OCI-LY7 (cell line): ENCODE measurements around the gene NUP210. TPM values are rescaled to one million over a fixed set of nuclear protein-coding genes. Genes with fewer than 3 reads are reported as not detected.

Experiments used
- BruUV-seq: library from RNA; stranded (reverse); fragments of 400-500 nt; replicated peaks from 2 replicates; lab custom pipeline; 2021; lab: Mats Ljungman, UMichigan
- CTCF ChIA-PET: fragments of 300-600 bp; sonication (Branson Sonifier 250); formaldehyde crosslinking; loops from one replicate; lab custom pipeline; 2022; ENCODE audit warnings: antibody characterized with exemption; ENCODE audit not compliant: unreplicated experiment; lab: Charles Lee
- POLR2A ChIA-PET: fragments of 300-600 bp; sonication (Branson Sonifier 250); formaldehyde crosslinking; loops from one replicate; lab custom pipeline; 2022; ENCODE audit warnings: antibody characterized with exemption; lab: Charles Lee
- DNase-seq: peaks from one replicate; pipeline ENCODE4 v3.0.0-alpha.2; 2015; ENCODE audit warnings: low spot score
- H2AFZ ChIP-seq: fragments of 200-600 bp; sonication (generic), shearing (Covaris generic); 2 replicates; pipeline ENCODE4 v1.6.1; 2014; ENCODE audit warnings: mild to moderate bottlenecking, antibody characterized with exemption, low read length, moderate library complexity
- H3K27ac ChIP-seq: fragments of 200-600 bp; sonication (generic); 2 replicates; pipeline ENCODE4 v1.5.1; 2014; ENCODE audit warnings: mixed run types, low read depth, mild to moderate bottlenecking, moderate library complexity, low read length, inconsistent platforms; ENCODE audit not compliant: poor library complexity, severe bottlenecking
- H3K36me3 ChIP-seq: fragments of 200-600 bp; sonication (generic); 2 replicates; pipeline ENCODE4 v1.6.1; 2014; ENCODE audit warnings: mild to moderate bottlenecking, antibody characterized with exemption, low read length, moderate library complexity, mixed read lengths; ENCODE audit not compliant: insufficient read depth
- H3K4me1 ChIP-seq: fragments of 200-600 bp; sonication (generic); 2 replicates; pipeline ENCODE4 v1.5.1; 2014; ENCODE audit warnings: mild to moderate bottlenecking, low read length; ENCODE audit not compliant: insufficient read depth, poor library complexity, severe bottlenecking
- H3K4me2 ChIP-seq: fragments of 200-600 bp; sonication (generic); 2 replicates; pipeline ENCODE4 v1.6.1; 2014; ENCODE audit warnings: mild to moderate bottlenecking, low read length
- H3K4me3 ChIP-seq: fragments of 200-600 bp; sonication (generic); 2 replicates; pipeline ENCODE4 v1.5.1; 2014; ENCODE audit warnings: mild to moderate bottlenecking, low read depth, low read length; ENCODE audit not compliant: poor library complexity, severe bottlenecking
- H3K79me2 ChIP-seq: fragments of 200-600 bp; sonication (generic); 2 replicates; pipeline ENCODE4 v1.6.1; 2016; ENCODE audit warnings: low read depth, mild to moderate bottlenecking, low read length, moderate library complexity, mixed read lengths; ENCODE audit not compliant: insufficient read depth
- H3K9me2 ChIP-seq: fragments of 200-600 bp; sonication (generic); 2 replicates; pipeline ENCODE4 v1.6.1; 2016; ENCODE audit warnings: mild to moderate bottlenecking, low read length, mixed read lengths; ENCODE audit not compliant: insufficient read depth
- H3K9me3 ChIP-seq: fragments of 200-600 bp; sonication (generic); 2 replicates; pipeline ENCODE4 v1.6.1; 2014; ENCODE audit warnings: mild to moderate bottlenecking, mixed run types, low read length, mixed read lengths
- H4K20me1 ChIP-seq: fragments of 200-600 bp; sonication (generic); 2 replicates; pipeline ENCODE4 v1.6.1; 2014; ENCODE audit warnings: mild to moderate bottlenecking, antibody characterized with exemption, low read length, moderate library complexity, mixed read lengths; ENCODE audit not compliant: insufficient read depth
- EZH2phosphoT487 ChIP-seq: fragments of 200-600 bp; sonication (generic); IDR thresholded peaks from 2 replicates; pipeline ENCODE4 v1.6.1; 2018; ENCODE audit warnings: low read depth, borderline replicate concordance, mild to moderate bottlenecking, mixed run types, antibody characterized with exemption, low read length, moderate library complexity, mixed read lengths
- intact Hi-C: fragments of 100-400 bp; cut with micrococcal nuclease; formaldehyde crosslinking; loops from one replicate; pipeline ENCODE4 v1.10.0; 2022; ENCODE audit not compliant: unreplicated experiment
- total RNA-seq, 2 experiments: library from RNA; depleted of rRNA in 1 of 2; stranded (reverse); fragments of >200 nt in 1 of 2; shearing (Covaris generic) in 1 of 2; gene quantifications; 2 replicates each; pipeline ENCODE4 v1.2.3, GENCODE V29; 2014 to 2022
- TF ChIP-seq, protein P1 (sequence below): fragments of 200-600 bp; sonication (generic); conservative IDR thresholded peaks from 2 replicates; pipeline ENCODE4 v1.5.1; 2014; ENCODE audit warnings: mild to moderate bottlenecking, antibody characterized with exemption, low read length, moderate library complexity, mixed read lengths

Gene NUP210
- total RNA-seq, 2 experiments from 2014 or later, result 195 to 232 TPM

- peaks cover 26% of the 10 kb centered on the region for H4K20me1 ChIP-seq
- ChIA-PET CTCF (no interaction called here), POLR2A (no interaction called here)
- H3K4me2 ChIP-seq, result no peak overlapping the region
- no peak overlapping the region for H3K4me3 ChIP-seq
- peaks cover 63% of the 10 kb centered on the region for H3K79me2 ChIP-seq
- no peaks in the 10 kb centered on the region for H3K9me3 ChIP-seq
- peaks cover 11% of the 10 kb centered on the region for H3K4me1 ChIP-seq
- H3K27ac ChIP-seq, result no peak overlapping the region
- no peaks in the 10 kb centered on the region for H3K9me2 ChIP-seq
- TF ChIP-seq, protein P1, sequence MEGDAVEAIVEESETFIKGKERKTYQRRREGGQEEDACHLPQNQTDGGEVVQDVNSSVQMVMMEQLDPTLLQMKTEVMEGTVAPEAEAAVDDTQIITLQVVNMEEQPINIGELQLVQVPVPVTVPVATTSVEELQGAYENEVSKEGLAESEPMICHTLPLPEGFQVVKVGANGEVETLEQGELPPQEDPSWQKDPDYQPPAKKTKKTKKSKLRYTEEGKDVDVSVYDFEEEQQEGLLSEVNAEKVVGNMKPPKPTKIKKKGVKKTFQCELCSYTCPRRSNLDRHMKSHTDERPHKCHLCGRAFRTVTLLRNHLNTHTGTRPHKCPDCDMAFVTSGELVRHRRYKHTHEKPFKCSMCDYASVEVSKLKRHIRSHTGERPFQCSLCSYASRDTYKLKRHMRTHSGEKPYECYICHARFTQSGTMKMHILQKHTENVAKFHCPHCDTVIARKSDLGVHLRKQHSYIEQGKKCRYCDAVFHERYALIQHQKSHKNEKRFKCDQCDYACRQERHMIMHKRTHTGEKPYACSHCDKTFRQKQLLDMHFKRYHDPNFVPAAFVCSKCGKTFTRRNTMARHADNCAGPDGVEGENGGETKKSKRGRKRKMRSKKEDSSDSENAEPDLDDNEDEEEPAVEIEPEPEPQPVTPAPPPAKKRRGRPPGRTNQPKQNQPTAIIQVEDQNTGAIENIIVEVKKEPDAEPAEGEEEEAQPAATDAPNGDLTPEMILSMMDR, result no peak
- no peak for TF ChIP-seq EZH2phosphoT487
- no peak for DNase-seq
- intact Hi-C loops, result no loop called here
- no TSS peak for BruUV-seq
- no peak overlapping the region for H2AFZ ChIP-seq
- peaks cover 97% of the 10 kb centered on the region for H3K36me3 ChIP-seq
Observed at GRCh38 chr3:13399603-13400002, 20.5 kb downstream of the NUP210 start.

DNA sequence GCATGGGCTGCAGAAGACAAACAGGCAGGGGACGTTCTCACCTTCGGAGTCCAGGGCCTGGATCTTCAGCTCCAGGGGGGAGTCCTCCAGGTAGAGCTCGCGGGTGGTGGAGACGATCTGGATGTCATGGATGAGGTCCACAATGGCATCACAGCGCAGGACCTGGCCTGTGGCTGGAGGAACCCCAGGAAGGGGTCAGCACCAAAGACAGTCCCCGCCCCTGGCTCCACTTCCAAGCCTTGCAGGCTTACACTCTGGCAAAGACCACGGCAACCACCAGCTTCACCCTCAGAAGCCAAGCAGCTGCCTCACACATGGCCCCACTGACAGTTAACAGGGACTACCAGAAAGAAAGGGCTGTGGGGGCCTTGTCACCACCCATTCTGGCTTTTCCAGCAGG lies 22.8 kb downstream of the NUP210 start:
- Histone ChIP-seq H3K27ac (no peak overlapping the region), H3K4me1 (peaks cover 11% of the 10 kb centered on the region), H3K9me3 (no peaks in the 10 kb centered on the region), H3K9me2 (no peaks in the 10 kb centered on the region), H3K4me3 (no peak overlapping the region), H3K36me3 (peaks cover 97% of the 10 kb centered on the region), H3K4me2 (no peak overlapping the region), H4K20me1 (peaks cover 22% of the 10 kb centered on the region), H2AFZ (no peak overlapping the region), H3K79me2 (peaks cover 40% of the 10 kb centered on the region)
- no peak for DNase-seq
- BruUV-seq, result no TSS peak
- TF ChIP-seq, protein P1, result no peak
- TF ChIP-seq EZH2phosphoT487, result no peak
- POLR2A ChIA-PET, result interaction anchor here (0.7 kb wide), 1 partner anchor 8 kb away, joined by 4 read pairs; no protein-coding TSS in a partner anchor
- CTCF ChIA-PET, result no interaction called here
- intact Hi-C loops, result no loop called here

- no peak for DNase-seq
- H3K27ac ChIP-seq, result no peak overlapping the region
- intact Hi-C loops, result no loop called here
- H3K9me2 ChIP-seq, result no peaks in the 10 kb centered on the region
- 0 out of 2 replicates have a peak, but pooled peaks cover 6% of the 10 kb centered on the region for H4K20me1 ChIP-seq
- no peak overlapping the region for H2AFZ ChIP-seq
- peaks cover 100% of the 10 kb centered on the region for H3K36me3 ChIP-seq
- ChIA-PET CTCF (no interaction called here), POLR2A (no interaction called here)
- peaks cover 16% of the 10 kb centered on the region; the same call in 1 of the 2 replicates for H3K79me2 ChIP-seq
- BruUV-seq, result no TSS peak
- H3K9me3 ChIP-seq, result no peaks in the 10 kb centered on the region
- TF ChIP-seq, protein P1, result no peak
- TF ChIP-seq EZH2phosphoT487, result no peak
- H3K4me3 ChIP-seq, result no peak overlapping the region
- no peaks in the 10 kb centered on the region for H3K4me1 ChIP-seq
- H3K4me2 ChIP-seq, result no peak overlapping the region
Observed at GRCh38 chr3:13394363-13394762, 25.8 kb downstream of the NUP210 start.
